Measurements from ENCODE around the gene FSTL1.

The FSTL1 gene

GRCh38 chr3:120436523-120437050 lies 14.2 kb downstream of the FSTL1 start:
- ChIA-PET CTCF (interaction anchor here (0.6 kb wide), 1 partner anchor 22 kb away, joined by 7 read pairs; no protein-coding TSS in a partner anchor), POLR2A (no interaction called here)
- no peak for TF ChIP-seq ZNF384 (IDR thresholded peaks at IDR 0.05)
- no peak for DNase-seq (ENCODE audit: extremely low spot score)

- DNase-seq (ENCODE audit: extremely low spot score), result no peak
- CTCF ChIA-PET, result interaction anchor here (0.6 kb wide), 1 partner anchor 23 kb away, joined by 7 read pairs; no protein-coding TSS in a partner anchor
- POLR2A ChIA-PET, result interaction anchor here (1.1 kb wide), 1 partner anchor 15 kb away, joined by 3 read pairs; the partner anchor contains the start of gene FSTL1
- TF ChIP-seq PKNOX1 (IDR thresholded peaks at IDR 0.05) (no peak), SUZ12 (IDR thresholded peaks at IDR 0.05) (no peak), FOXK2 (IDR thresholded peaks at IDR 0.05) (no peak), ARNT (IDR thresholded peaks at IDR 0.05) (no peak), LEF1 (IDR thresholded peaks at IDR 0.05; ENCODE audit: borderline replicate concordance) (no peak), NFRKB (IDR thresholded peaks at IDR 0.05) (no peak), HDGF (IDR thresholded peaks at IDR 0.05; ENCODE audit: borderline replicate concordance) (no peak), SP1 (IDR thresholded peaks at IDR 0.05) (no peak)
These were observed 15.2 kb downstream of the FSTL1 start for GRCh38 chr3:120435621-120436020.

GRCh38 chr3:120433662-120434331 lies 17.0 kb downstream of the FSTL1 start:
- no peak for DNase-seq (ENCODE audit: extremely low spot score)
- no peak for TF ChIP-seq PKNOX1 (IDR thresholded peaks at IDR 0.05)
- TF ChIP-seq SP1 (IDR thresholded peaks at IDR 0.05), result no peak
- no peak for TF ChIP-seq SUZ12 (IDR thresholded peaks at IDR 0.05)
- no peak for TF ChIP-seq LEF1 (IDR thresholded peaks at IDR 0.05; ENCODE audit: borderline replicate concordance)
- TF ChIP-seq FOXA1 (IDR thresholded peaks at IDR 0.05), result no peak
- TF ChIP-seq TARDBP (IDR thresholded peaks at IDR 0.05), result no peak
- TF ChIP-seq CTBP1 (IDR thresholded peaks at IDR 0.05; ENCODE audit: borderline replicate concordance), result no peak
- no peak for TF ChIP-seq ARNT (IDR thresholded peaks at IDR 0.05)
- POLR2A ChIA-PET, result interaction anchor here (1.7 kb wide), 1 partner anchor 10 kb away, joined by 5 read pairs; no protein-coding TSS in a partner anchor
- CTCF ChIA-PET, result interaction anchor here (0.5 kb wide), 1 partner anchor 9 kb away, joined by 3 read pairs; no protein-coding TSS in a partner anchor

GRCh38 chr3:120432150-120432860 lies 18.5 kb downstream of the FSTL1 start:
- ChIA-PET CTCF (interaction anchor here (1.2 kb wide), 1 partner anchor 15 kb away, joined by 4 read pairs; no protein-coding TSS in a partner anchor), POLR2A (no interaction called here)
- TF ChIP-seq L3MBTL2 (conservative IDR thresholded peaks at IDR 0.05) (no peak), LEF1 (IDR thresholded peaks at IDR 0.05; ENCODE audit: borderline replicate concordance) (no peak), HDGF (IDR thresholded peaks at IDR 0.05; ENCODE audit: borderline replicate concordance) (no peak), TARDBP (IDR thresholded peaks at IDR 0.05) (no peak), BHLHE40 (IDR thresholded peaks at IDR 0.05; ENCODE audit: borderline replicate concordance) (no peak)

GRCh38 chr3:120429921-120430361 lies 20.9 kb downstream of the FSTL1 start:
- TF ChIP-seq ZNF384 (IDR thresholded peaks at IDR 0.05), result no peak
- no peak for TF ChIP-seq ARNT (IDR thresholded peaks at IDR 0.05)
- TF ChIP-seq HDGF (IDR thresholded peaks at IDR 0.05; ENCODE audit: borderline replicate concordance), result no peak
- TF ChIP-seq TARDBP (IDR thresholded peaks at IDR 0.05), result no peak
- TF ChIP-seq FOXA1 (IDR thresholded peaks at IDR 0.05), result no peak
- TF ChIP-seq SP1 (IDR thresholded peaks at IDR 0.05), result no peak
- no peak for TF ChIP-seq LEF1 (IDR thresholded peaks at IDR 0.05; ENCODE audit: borderline replicate concordance)
- no peak for TF ChIP-seq CTBP1 (IDR thresholded peaks at IDR 0.05; ENCODE audit: borderline replicate concordance)
- no peak for TF ChIP-seq FOXK2 (IDR thresholded peaks at IDR 0.05)
- no peak for TF ChIP-seq BHLHE40 (IDR thresholded peaks at IDR 0.05; ENCODE audit: borderline replicate concordance)
- TF ChIP-seq ELF4 (IDR thresholded peaks at IDR 0.05), result no peak
- no peak for TF ChIP-seq FOXM1 (IDR thresholded peaks at IDR 0.05; ENCODE audit: borderline replicate concordance)
- TF ChIP-seq SUZ12 (IDR thresholded peaks at IDR 0.05), result no peak
- no peak for TF ChIP-seq NFRKB (IDR thresholded peaks at IDR 0.05)
- no peak for DNase-seq (ENCODE audit: extremely low spot score)
- ChIA-PET CTCF (no interaction called here), POLR2A (no interaction called here)

More at GRCh38 chr3:120432150-120432860, 18.5 kb downstream of the FSTL1 start:
- DNase-seq (ENCODE audit: extremely low spot score), result no peak

- POLR2A ChIA-PET, result no interaction called here
- no peak for DNase-seq (ENCODE audit: extremely low spot score)
These were observed 21.9 kb downstream of the FSTL1 start for GRCh38 chr3:120428924-120429323.

GRCh38 chr3:120427201-120427600 lies 23.6 kb downstream of the FSTL1 start:
- TF ChIP-seq TARDBP (IDR thresholded peaks at IDR 0.05) (no peak), FOXM1 (IDR thresholded peaks at IDR 0.05; ENCODE audit: borderline replicate concordance) (no peak), LEF1 (IDR thresholded peaks at IDR 0.05; ENCODE audit: borderline replicate concordance) (no peak), FOXK2 (IDR thresholded peaks at IDR 0.05) (no peak), NFRKB (IDR thresholded peaks at IDR 0.05) (no peak), SUZ12 (IDR thresholded peaks at IDR 0.05) (no peak), ARNT (IDR thresholded peaks at IDR 0.05) (no peak), SP1 (IDR thresholded peaks at IDR 0.05) (no peak)
- no peak for DNase-seq (ENCODE audit: extremely low spot score)
- ChIA-PET CTCF (interaction anchor here (0.6 to 1.7 kb wide), 2 partner anchors 10 to 130 kb away, joined by 4 to 6 read pairs; no protein-coding TSS in a partner anchor), POLR2A (no interaction called here)

More at GRCh38 chr3:120428924-120429323, 21.9 kb downstream of the FSTL1 start:
- TF ChIP-seq FOXA1 (IDR thresholded peaks at IDR 0.05), result no peak
- CTCF ChIA-PET, result no interaction called here

All from HEK293T (cell line).